ENCODE data around the gene HSPA12A.

- TF ChIP-seq CTCF (tag by site-specific recombination; IDR thresholded peaks at IDR 0.05) (no peak), YY1 (tag by site-specific recombination; IDR thresholded peaks at IDR 0.05) (no peak), ZSCAN30 (tag by site-specific recombination; IDR thresholded peaks at IDR 0.05) (no peak), ZSCAN18 (tag by site-specific recombination; IDR thresholded peaks at IDR 0.05) (no peak), HOXC10 (CRISPR knock-in tag; IDR thresholded peaks at IDR 0.05) (no peak)
Observed at GRCh38 chr10:116733566-116733965, 8.8 kb downstream of the HSPA12A start.

Data from HEK293 (cell line).